Coronary artery (tissue), 2 donors: Measurements from ENCODE around the gene ARHGAP30.
"Not testable (repeated sequence)": the region's sequence is repeated elsewhere in the genome, so short reads cannot be mapped to it uniquely, and the experiment has no call there.

Experiments used
- DNase-seq: peaks from one replicate; pipeline ENCODE4 v3.0.0-alpha.2; 2017; ENCODE audit warnings: low spot score
- H3K27ac ChIP-seq, 2 donors: fragments of 200-600 bp; sonication (generic); one replicate each; pipeline ENCODE4 v1.5.1; 2016 to 2019
- H3K4me3 ChIP-seq: fragments of 200-600 bp; sonication (generic); 2 replicates; pipeline ENCODE4 v1.5.1; 2016; ENCODE audit warnings: mild to moderate bottlenecking, moderate library complexity
- TF ChIP-seq, protein P1 (sequence below): fragments of 200-600 bp; sonication (generic); IDR thresholded peaks from one replicate; pipeline ENCODE4 v1.5.1; 2019; ENCODE audit warnings: antibody characterized with exemption

Gene ARHGAP30, protein sequence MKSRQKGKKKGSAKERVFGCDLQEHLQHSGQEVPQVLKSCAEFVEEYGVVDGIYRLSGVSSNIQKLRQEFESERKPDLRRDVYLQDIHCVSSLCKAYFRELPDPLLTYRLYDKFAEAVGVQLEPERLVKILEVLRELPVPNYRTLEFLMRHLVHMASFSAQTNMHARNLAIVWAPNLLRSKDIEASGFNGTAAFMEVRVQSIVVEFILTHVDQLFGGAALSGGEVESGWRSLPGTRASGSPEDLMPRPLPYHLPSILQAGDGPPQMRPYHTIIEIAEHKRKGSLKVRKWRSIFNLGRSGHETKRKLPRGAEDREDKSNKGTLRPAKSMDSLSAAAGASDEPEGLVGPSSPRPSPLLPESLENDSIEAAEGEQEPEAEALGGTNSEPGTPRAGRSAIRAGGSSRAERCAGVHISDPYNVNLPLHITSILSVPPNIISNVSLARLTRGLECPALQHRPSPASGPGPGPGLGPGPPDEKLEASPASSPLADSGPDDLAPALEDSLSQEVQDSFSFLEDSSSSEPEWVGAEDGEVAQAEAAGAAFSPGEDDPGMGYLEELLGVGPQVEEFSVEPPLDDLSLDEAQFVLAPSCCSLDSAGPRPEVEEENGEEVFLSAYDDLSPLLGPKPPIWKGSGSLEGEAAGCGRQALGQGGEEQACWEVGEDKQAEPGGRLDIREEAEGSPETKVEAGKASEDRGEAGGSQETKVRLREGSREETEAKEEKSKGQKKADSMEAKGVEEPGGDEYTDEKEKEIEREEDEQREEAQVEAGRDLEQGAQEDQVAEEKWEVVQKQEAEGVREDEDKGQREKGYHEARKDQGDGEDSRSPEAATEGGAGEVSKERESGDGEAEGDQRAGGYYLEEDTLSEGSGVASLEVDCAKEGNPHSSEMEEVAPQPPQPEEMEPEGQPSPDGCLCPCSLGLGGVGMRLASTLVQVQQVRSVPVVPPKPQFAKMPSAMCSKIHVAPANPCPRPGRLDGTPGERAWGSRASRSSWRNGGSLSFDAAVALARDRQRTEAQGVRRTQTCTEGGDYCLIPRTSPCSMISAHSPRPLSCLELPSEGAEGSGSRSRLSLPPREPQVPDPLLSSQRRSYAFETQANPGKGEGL

DNA sequence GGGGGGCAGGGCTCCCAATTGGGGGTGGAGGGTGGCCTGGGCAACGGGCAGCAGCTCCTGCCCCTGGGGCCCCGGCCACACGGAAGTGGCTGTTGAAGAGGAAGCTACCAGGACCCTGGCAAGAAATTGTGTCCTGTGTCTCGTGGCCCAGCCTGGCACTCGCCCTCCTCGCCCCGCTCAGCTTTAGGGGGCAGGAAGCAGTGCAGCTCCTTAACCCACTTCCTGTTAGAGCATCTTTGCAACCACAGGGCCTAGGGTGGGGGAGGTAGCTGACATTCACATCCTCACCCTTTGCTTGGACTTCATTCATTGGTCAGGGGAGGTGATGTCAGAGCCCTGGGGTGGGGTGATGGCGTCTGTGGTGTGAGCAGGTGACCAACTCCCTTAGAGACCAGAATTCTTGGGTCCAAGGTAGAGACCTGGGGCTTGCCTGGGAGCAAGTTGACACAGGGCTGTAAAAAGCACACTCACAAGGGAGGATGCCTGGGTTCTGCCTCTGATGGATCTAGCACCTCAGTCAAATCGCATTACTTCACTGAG lies at the start of gene ARHGAP30:
Gene ARHGAP30, minus strand, starts transcription at position 161 of the 540 bp plus-strand sequence. CDS start 267 bp downstream, outside the sequence.
- H3K27ac ChIP-seq: peak within 1 kb of the TSS in 1 of 2 donors; percentile 80
- H3K4me3 ChIP-seq: peak within 1 kb of the TSS; percentile 65
- TF ChIP-seq, protein P1, sequence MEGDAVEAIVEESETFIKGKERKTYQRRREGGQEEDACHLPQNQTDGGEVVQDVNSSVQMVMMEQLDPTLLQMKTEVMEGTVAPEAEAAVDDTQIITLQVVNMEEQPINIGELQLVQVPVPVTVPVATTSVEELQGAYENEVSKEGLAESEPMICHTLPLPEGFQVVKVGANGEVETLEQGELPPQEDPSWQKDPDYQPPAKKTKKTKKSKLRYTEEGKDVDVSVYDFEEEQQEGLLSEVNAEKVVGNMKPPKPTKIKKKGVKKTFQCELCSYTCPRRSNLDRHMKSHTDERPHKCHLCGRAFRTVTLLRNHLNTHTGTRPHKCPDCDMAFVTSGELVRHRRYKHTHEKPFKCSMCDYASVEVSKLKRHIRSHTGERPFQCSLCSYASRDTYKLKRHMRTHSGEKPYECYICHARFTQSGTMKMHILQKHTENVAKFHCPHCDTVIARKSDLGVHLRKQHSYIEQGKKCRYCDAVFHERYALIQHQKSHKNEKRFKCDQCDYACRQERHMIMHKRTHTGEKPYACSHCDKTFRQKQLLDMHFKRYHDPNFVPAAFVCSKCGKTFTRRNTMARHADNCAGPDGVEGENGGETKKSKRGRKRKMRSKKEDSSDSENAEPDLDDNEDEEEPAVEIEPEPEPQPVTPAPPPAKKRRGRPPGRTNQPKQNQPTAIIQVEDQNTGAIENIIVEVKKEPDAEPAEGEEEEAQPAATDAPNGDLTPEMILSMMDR: no peak
- no peak for DNase-seq

DNA sequence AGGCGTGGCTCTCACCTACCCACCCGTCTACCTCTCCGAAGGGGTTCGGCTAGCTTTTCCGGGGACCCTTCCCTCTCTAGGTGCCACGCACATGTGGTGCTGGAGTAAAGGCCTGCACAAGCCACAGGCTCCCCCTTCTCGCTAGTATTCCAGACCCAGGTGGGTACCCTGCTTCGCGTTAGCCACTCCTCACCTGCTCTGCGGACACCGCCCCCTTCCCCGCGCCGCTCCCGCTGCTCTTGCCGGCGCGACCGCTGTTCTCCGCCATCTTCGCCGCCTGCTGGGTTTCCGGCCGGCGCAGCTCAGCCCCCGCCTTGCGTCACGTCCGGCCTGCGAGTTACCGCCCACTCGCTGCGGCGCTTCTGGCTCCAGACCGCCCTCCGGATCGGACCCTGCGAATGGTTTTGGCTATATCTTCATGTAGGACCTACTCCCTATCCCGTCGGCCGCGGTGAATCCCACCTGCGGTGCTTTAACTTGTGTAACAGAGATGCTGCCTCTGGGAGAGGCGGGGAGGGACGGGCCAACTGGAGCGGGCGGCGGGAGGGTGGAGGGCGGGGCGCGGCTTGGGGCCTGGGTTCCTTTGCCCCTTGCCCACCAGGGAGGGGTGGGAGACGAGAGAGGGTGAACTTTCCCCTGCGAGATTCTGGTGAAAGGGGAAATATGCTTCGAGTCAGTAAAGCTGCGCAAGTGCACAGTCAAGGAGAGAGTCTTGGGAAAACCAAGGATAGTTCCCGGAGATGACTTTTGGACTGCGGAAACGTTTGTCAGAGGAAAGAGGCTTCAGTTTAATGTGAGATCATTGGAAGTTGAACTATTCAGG lies 48.3 kb upstream of the ARHGAP30 start, which contains the start of the genes NIT1 and PFDN2:
Gene NIT1, plus strand, starts transcription at position 347 of the 823 bp plus-strand sequence. Its CDS starts 72 bp downstream, at position 419.
Gene PFDN2, minus strand, starts transcription at position 279 of the 823 bp plus-strand sequence. Its CDS starts 11 bp downstream, at position 268.
- Histone ChIP-seq H3K27ac (peak within 1 kb of the TSS; percentile 81 to 96), H3K4me3 (peak within 1 kb of the TSS; percentile 94)
- DNase-seq: peak; percentile 91
- TF ChIP-seq, protein P1: no peak

DNA sequence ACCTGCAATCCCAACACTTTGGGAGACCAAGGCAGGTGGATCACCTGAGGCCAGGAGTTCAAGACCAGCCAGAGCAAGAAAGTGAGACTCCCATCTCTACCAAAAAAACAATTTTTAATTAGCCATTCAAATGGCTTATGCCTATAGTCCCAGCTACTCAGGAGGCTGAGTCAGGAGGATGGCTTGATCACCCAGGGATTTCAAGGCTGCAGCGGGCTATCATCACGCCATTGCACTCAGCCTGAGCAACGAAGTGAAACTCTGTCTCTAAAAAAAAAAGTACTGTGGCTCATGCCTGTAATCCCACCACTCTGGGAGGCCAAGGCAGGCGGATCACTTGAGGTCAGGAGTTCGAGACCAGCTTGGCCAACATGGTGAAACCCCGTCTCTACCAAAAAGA lies 46.3 kb upstream of the ARHGAP30 start:
- not testable (repeated sequence) for H3K4me3 ChIP-seq, H3K27ac ChIP-seq, DNase-seq

DNA sequence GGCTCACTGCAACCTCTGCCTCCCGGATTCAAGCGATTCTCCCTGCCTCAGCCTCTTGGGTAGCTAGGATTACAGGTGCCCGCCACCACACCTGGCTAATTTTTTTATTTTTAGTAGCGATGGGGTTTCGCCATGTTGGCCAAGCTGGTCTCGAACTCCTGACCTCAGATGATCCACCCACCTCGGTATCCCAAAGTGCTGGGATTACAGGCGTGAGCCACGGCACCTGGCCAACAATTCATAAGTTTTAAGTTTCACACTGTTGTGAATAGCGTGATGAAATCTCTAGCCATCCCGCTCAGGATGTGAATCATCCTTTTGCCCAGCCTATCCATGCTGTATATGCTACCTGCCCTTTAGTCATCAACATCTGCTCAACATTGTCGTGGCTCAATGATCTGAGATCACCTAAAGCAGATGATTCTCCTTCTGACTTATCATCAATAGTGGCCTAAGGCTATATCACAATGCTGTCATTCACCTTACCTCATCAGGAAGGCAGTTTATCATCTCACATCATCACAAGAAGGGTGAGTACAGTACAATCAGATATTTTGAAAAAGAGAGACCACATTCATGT lies 45.5 kb upstream of the ARHGAP30 start:
- DNase-seq: no peak
- Histone ChIP-seq H3K27ac (no peak overlapping the region), H3K4me3 (no peak overlapping the region)
- TF ChIP-seq, protein P1: no peak

DNA sequence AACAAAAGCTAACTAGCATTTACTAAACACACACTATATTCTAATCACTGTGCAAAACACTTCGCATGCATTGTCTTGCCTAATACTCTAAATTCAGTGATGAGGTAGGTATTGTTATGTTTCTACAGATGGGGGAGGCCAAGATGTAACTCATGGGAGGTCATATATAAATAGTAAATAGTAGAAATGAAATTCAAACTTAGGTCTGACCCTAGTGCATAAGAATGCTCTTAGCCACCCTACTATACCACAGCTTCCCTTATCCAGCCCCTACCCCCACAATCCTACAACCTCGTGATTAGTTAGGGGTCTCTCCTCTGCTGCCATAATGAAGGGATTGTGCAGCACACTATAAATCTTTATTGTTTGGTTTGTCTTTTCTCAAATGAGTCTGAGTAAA lies 44.9 kb upstream of the ARHGAP30 start:
- Histone ChIP-seq H3K27ac (no peak overlapping the region), H3K4me3 (no peak overlapping the region)
- TF ChIP-seq, protein P1: no peak
- DNase-seq: no peak

DNA sequence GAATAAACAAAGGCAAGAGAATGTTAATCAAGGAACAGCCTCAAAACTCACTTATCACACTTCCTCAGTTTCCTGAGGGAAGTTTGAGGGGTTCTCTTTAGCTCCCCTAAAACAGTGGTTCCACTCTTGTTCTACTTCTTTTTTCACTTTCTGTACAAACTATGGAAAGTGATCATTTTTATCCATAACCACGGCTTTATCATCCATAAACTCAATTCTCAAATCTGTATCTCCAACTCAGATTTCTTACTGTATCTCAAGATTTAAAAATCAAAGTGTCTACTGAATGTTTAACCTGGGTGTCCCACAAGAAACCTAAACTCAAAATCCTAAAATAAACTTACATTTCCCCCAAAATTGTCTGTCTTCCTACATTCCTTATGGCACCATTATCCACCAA lies 44.2 kb upstream of the ARHGAP30 start:
- H3K4me3 ChIP-seq: no peak overlapping the region
- H3K27ac ChIP-seq: no peak overlapping the region
- TF ChIP-seq, protein P1: no peak
- DNase-seq: no peak
